Measurements from ENCODE around the gene RABL6.

RABL6 gene

GRCh38 chr9:136886610-136887597 is 79.2 kb downstream of the RABL6 start:
- no peak for DNase-seq

- DNase-seq, result no peak
These were observed 80.7 kb downstream of the RABL6 start for GRCh38 chr9:136888454-136888853.

GRCh38 chr9:136889858-136890257 is 82.1 kb downstream of the RABL6 start:
- no peak for DNase-seq

GRCh38 chr9:136890661-136891060 is 82.9 kb downstream of the RABL6 start:
- no peak for DNase-seq

All from NCI-H524 (cell line).